Epidermal melanocyte (primary cell): Measurements from ENCODE around the gene PTPRC.

ENCODE experiments used
- DNase-seq: peaks from one replicate; pipeline ENCODE4 v3.0.0; 2011; ENCODE audit warnings: low spot score; ENCODE audit not compliant: insufficient read length

Gene PTPRC

DNA sequence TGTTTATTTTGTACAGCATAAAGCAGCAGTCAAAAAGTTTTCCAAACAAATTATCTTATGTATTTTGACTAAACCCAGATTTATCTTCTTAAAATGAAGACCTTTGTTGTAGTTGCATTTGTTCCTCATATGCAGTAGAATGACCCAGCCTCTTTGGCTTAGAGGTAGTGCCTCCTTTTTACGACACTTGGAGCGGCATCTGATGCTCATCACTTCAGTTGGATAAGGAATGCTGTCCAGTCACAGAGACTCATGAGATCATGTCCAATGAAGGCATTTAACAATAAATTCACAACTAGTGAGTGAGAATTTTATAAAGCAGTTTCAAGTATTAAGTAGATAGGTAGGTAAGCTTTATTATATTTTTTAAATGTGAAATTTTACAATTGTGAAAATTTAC lies 35.2 kb downstream of the PTPRC start:
- no peak for DNase-seq

DNA sequence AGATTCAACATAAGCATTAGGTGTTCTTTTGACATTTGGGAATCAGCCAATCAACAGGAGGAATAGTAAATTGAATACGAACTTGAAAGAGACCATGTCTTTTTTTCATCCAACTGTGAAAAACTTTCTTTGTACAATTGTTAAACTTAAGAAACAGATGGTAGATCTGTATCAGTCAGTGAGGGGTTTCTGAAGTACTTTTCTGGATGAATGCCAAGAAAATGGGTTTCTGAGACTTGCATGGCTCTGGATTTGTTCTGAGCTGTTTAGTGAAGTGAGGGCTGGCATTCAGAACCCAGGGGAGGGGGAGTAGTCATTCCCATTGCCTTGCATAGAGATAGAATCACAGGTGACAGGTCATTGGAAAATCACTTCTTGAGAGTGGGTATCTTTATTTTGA lies 37.4 kb downstream of the PTPRC start:
- DNase-seq: no peak

DNA sequence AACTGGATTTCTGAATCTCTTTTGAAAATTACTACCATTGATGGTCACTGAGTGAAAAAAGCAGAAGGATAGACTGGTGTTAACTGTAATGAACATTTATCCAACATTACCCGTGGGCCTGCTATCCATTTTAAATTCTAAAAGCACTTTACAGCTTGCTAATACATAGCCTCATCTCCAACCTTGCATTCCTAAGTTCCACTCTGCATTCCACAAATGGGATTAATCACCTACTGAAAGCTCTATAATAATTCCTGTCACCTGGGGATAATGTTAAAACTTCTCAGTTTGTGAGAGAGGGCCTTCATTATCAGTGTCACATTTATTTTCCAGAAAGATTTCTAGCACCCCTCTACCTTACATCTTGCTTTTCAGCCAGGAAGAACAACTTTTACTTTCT lies 38.2 kb downstream of the PTPRC start:
- DNase-seq: no peak

DNA sequence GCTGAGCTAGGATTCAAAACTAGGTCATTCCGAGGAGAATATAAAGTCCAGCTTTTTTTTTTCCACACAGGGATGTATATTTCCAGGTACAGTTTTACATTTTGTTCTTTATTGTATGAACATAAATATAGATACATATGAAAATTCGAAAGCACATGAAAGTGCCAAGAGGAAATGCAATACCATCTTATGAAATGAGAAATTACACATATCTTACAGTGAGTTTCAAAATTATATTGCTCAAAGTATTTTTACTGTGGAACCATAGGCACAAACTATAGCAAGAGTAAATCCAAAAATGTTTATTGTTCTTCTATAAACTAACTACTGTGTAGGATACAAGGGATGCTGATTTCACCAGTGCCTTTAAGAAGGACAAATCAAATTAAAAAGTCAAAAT lies 39.0 kb downstream of the PTPRC start:
- DNase-seq: no peak

DNA sequence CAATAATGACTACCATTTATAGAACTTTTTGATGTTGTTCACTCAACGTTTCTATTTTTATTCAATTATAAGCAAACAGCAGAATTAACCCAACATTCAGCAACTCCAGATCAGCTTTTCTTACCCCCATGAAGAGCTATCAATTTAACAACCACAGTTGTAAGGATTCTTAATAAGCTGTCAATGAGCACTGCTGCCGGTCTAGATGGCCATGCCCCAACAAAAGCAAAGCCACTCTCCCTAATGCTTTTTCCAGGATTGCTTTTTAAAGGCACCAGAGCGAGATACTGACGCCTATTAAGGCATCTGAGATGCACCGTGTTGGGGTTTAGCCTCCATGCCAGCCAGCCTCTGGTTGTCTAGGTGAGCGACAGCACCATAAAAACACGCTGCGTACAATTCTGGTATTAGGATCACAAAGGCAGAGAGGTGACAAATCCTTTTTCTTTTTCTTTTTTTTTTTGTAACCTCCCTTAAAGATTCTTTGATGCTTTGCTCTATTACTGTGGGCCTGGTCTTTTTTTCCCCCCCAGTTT lies 39.5 kb downstream of the PTPRC start:
- no peak for DNase-seq

DNA sequence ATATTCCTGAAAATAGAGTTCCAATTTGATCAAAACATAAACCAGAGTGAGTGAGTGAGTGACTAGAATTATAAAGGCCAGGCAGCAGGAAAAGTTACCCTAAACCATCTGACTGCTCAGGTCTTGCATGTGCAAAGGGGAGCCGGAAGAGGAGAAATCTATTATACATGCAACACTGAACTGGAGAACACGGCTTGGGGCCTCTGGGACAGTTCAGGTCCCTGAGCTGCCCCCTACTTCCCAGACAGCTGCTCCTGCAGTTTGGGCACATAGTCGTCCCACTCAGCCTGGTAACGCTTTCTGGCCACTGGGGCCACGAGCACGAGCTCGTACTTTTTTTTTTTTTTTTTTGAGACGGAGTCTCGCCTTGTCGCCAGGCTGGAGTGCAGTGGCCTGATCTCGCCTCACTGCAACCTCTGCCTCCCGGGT lies 40.1 kb downstream of the PTPRC start:
- DNase-seq: no peak

DNA sequence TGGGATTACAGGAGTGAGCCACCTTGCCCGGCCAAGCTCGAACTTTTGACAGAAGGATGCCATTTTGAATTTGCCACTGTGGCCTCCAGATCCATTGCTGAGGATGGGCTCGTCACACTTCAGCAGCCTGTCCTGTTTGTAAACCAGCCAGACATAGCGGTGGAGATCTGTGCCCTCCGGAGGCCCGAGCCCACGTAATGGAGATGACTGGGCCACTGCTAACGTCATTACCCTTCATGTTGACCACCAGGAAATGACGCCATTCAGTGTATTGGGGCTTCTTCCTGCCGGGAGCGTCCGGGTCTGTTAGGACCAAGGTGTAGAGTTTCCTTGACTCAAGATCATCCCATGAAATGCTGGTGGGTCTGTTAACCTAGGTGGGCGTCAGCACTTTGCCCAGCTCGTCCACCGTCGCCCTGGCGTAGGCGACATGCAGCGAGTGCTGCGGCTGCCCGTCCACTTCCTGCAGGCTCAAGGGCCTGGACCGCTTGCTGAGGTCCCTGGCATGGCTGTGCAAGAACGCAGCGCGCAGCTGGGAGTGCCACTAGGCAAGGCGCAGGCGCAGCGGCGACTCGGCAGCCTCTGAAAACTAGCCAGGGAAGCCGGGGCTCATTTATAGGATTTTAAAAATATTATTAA lies 40.8 kb downstream of the PTPRC start:
- DNase-seq: no peak

DNA sequence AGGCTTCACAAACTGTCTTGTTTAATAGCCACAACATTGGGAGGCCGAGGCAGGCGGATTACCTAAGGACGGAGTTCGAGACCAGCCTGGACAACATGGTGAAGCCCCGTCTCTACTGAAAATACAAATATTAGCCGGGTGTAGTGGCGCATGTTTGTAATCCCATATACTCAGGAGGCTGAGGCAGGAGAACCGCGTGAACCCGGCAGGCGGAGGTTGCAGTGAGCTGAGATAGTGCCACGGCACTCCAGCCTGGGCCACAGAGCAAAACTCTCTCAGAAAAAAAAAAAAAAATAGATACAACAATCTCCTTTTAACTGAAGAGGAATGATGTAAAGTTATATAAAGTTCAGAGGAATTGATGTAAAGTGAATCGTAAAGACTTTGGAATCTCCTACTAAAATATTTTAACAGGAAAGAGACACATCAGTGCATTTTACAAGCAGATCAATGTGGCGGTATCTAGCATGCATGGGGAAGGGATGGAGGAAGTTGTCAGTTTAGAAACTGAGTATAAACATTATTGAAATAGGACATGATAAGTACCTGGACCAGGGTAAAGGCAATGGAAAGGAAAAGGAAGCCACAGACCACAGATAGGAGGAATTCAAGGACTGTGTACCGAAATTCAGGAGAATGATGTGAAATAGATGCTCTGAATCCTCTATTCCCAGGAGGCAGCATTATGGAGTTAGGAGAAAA lies 41.5 kb downstream of the PTPRC start:
- no peak for DNase-seq

DNA sequence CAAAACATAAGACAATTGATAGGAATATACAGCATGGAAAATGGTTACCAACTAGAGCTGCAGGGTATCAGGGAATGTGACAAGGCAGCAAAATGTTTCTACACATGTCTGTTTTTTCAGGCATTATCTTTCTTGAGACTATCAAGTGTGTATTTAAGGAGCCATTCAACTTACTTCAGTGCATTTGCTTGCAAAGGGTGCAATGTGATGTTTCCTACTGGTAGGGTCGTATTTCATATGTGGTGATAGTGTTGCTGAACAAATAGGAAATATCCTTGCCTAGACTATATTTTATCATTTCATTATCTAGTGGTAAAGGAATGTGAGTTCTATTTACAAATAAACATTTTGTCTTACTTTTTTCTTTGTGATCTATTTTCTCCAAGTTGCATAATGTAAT lies 42.4 kb downstream of the PTPRC start:
- DNase-seq: no peak

DNA sequence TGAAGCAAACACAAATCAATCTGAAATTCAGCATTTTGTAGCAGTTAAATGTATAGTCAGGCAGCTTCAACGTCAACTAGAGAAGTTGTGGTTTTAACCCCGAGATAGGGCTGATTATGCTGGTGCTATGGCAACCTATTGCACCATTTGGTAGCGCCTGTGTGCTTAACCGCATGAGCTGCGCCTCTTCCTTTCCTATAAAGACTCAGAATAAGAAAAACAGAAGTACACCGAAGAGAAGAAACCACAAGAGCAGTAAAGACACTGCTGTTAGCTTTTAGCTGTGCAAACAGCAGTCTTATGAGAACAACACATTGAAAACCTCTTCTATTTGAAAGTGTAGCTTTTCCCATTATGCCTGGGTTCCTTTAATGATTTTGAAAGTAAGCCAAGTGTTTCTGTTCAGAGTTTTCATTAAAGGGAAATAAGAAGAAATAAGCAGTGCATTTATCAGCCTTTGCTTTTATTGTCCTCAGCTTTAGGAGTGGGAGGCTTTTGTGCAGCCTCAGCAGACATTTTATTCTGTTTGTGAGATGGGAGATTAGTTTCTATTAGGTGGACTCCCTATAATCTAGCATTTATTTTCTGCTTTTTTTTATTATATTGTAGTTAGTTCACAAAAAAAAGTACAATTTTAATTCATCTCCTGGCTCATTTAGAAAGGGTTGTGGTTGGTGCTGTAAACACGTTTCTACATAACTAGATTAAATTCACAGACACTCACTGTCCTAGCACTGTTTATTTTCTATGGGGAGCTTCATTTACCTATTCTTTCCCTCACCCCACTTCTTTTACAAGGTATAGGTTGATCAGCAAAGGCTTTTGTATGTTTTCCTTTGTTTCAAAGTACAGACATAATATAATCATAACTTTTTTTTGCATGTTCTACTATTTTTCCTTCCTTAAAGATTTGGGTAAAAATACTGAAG lies 43.3 kb downstream of the PTPRC start:
- no peak for DNase-seq

DNA sequence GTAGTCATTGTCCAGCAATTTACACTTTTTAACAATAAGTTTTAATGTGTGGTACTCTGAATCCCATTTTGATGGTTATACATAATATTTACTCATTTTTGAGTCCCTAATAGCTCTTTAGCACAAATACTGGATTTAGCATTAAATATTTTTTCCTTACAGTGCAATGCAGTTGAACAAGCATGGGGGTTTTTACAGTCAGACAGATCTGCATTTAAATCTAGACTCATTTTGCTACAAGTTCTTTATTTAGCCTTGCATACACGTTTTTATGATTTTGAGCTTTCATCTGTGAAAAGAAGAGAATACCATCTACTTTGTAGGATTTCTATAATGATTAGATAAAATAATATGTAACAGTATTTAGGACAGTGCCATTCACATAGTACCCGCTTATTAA lies 44.0 kb downstream of the PTPRC start:
- DNase-seq: no peak

DNA sequence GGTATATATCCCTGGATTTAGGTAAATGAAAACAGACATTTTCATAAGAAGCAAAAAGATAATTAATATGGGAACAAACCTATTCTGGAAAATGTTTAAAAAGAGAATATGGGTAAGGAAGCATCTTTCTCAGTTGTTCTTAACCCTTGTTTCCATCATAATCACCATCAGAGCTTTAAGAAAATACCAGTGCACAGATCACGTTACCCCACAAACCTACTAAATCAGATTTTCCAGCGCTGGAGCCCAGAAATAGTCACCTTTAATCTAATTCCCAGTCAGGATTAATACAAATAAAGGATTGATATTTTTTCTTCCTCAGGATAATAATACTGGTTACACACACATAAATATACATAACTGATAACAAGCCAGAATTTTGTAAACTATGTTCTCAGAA lies 44.6 kb downstream of the PTPRC start:
- no peak for DNase-seq

DNA sequence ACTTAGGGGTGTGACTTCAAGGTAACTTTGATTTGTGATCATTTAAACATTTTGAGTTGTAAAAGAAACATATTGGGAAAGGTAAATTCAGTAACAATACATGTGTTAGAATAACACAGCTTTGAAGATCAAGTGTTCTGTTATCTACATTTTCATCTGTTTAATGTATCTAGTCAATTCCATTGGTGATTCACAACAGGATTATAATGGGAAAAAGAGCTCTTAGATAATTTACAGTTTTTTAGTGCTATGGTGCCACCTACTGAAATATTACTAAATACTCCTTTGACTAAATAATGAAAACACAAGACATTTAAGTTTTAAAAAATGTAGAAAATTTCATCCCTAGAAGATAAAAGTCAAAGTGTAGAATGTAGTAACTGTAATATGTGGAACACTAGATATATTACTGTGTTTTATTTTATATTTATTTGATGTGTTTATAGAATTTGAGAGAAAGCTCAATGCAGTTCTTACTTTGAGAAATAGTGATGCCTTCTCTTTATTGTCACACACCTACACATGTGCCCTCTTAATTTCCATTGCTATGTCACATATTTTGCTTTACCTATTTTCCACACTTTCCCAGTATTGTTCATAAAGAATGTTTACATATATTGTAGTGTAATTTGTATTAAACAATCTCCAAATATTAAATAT lies 47.4 kb downstream of the PTPRC start:
- no peak for DNase-seq

DNA sequence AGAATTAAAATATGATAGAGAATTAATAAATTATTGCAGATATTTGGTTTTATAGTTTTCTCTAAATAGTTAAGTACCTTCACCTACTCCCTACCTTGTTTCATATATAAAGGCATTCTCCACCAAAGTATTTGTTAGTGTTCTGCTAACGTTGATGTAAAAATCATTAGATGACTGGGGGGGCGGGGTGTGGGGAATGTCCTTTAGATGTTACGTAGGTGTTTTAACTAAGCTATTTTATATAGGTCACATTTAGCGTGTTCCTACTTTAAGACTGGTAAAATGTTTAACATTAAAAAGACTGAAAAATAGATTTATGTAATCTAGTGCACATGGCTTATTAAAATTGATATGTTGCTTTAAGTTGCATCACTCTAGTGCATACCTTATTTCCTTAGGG lies 48.6 kb downstream of the PTPRC start:
- DNase-seq: no peak

DNA sequence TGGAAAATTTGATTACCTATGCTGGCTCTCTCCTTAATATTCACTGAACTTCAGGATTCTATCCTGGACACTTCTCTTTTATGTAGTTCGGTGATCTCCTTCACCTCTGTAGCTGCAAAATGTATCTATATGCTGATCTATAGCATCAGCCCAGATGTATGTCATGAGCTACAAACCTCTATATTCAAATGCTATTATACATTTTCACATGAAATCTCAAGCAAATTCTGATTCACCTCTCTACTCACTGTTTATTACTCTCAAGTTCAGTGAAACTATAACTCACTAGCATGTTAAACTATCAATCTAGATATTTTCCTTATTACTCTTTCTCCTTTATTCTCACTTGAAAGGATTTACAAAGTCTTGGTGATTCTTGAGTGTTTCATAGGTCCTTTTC lies 52.2 kb downstream of the PTPRC start:
- no peak for DNase-seq

DNA sequence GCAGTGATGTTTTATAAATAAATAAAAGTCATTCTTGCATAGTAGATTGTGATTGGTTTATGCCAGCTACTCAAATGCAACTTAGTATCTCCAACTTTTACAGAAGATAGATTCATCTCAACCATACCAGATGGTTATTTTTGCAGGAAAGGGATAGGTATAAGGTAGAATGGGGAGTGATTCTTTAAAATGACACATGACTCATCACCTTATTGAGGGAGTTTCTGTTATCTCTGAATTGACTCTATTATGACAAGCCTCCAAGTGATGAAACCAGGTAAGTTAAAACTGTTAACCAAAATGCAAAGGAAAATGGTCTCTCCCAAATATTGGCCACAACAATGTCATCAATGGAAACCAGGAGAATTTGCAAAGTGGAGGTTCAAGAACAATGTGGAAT lies 54.5 kb downstream of the PTPRC start:
- DNase-seq: no peak

DNA sequence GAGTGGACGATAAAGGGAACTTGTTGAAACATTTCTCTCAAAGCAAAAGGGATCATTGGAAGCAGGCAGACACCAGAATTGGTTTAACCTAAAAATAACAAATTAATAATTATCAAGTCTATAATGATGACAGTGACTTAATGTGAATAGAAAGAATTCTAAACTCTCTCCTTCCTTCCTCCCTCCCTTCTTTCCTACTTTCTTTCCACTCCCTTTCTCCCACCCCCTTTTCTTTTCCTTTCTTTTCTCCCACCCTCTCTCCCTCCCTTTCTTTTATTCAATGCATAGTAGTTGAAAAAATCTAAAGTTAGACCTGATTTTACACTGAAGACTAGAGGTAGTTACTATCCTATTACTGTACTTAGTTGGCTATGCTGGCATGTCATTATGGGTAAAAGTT lies 55.7 kb downstream of the PTPRC start:
- DNase-seq: no peak

DNA sequence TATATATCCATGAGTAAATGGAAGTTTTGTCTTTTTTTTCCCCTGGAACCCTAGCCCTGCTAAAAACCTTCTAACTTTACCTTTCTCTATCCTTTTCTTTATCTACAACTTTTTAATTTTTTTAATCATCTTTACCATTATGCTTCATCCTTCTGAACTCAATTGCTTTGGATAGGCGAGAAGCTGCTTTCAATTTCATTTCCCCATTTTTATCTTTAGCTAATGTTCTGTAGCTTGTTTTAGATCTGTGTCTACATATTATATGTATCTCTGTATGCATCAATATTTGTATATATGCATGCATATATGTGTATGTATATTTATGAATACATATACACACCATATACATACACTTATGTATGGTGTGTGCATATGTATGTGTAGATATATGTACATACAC lies 57.4 kb downstream of the PTPRC start:
- DNase-seq: no peak

DNA sequence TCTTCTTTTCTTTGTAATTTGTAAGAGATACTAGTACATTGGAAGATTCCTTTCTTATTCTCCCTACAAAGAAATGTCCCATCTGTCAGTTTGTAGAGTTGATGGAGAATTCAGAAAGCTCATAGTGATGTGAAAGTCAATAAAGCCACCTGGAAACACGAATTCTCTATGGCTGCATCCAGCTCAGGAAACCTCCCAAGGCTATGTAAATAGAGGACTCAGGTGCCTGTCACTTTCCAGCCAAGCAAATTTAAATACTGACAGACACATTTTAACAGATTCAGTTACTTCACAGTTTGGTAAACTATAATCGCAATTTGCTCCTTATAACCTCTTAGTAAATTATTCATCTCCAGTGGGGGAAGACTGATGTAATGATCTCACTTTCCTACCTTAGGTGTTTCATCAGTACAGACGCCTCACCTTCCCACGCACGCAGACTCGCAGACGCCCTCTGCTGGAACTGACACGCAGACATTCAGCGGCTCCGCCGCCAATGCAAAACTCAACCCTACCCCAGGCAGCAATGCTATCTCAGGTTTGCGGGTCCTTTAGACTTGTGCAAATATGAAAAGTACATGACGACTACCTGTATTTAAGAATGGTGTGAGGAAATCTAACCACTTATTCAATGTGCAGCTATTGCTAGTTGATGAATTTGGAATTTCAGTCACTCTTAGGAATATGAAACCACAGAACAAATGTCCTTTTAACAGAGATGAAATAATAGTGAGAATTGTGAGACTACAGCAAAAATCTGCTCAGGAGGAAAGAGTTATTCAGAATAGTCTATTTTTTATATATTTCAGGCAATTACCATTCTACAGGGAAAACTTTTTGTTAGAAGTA lies 60.6 kb downstream of the PTPRC start:
- DNase-seq: no peak

DNA sequence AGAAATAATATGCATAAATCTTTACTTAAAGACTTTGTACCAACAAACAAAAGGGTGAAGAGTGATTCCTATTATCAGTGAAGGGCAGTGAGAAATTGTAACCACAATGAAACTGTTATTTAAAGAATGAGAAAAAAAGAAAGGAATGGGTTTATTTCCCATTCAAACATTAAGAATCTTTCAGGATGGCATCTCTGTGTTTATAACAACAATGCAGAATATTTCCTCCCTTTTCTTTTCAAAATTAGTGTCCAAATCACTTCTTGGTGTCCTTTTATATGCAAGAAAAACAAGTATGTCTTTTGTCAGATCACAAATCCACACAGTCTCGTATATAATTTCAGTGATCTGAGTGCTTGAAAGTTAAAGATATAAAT lies 61.2 kb downstream of the PTPRC start:
- no peak for DNase-seq

DNA sequence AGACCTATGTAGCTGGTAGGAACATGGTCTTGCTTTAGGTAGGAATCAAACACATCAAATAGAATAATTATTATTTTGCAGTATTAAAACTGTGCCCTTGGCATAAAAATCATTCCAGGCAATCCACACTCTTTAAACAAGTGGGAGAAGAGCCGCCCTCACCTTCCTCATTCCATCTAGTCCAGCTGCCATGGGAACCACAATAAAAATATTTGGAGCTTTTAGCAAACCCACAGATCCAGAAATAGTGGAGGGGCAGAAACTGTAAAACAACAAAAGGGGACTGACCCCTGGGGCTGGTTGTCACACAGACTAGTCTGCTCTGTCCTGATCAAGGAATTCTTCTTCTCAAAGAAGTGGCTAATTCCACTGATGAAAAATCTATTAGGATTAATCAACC lies 61.6 kb downstream of the PTPRC start:
- DNase-seq: no peak
